D721Med (cell line): ENCODE measurements around the gene PDSS2.

Experiments used
- DNase-seq: peaks from one replicate; pipeline ENCODE4 v3.0.0; 2011; ENCODE audit warnings: low spot score; ENCODE audit not compliant: insufficient read length
- FAIRE-seq: peaks from 2 replicates; lab custom pipeline; 2011; peaks lifted over from hg19 to GRCh38; lab: Jason Lieb, UNC
- CTCF ChIP-seq: IDR thresholded peaks from 2 replicates; pipeline ENCODE4 v1.5.1; 2012; ENCODE audit warnings: mild to moderate bottlenecking, control low read depth; ENCODE audit not compliant: insufficient read depth; ENCODE audit errors: missing control alignments

The PDSS2 gene

GRCh38 chr6:107493158-107494057, 34.0 kb upstream of the PDSS2 start:
- TF ChIP-seq CTCF = no peak
- DNase-seq (no peak), FAIRE-seq (no peak)

- DNase-seq (no peak), FAIRE-seq (no peak)
- no peak for TF ChIP-seq CTCF
Measured at GRCh38 chr6:107491760-107492660, 32.6 kb upstream of the PDSS2 start.

GRCh38 chr6:107491138-107491609, 31.8 kb upstream of the PDSS2 start:
- no peak for DNase-seq
- no peak for FAIRE-seq
- TF ChIP-seq CTCF = no peak

GRCh38 chr6:107490566-107491137, 31.3 kb upstream of the PDSS2 start:
- no peak for DNase-seq
- FAIRE-seq = no peak
- TF ChIP-seq CTCF = no peak

- TF ChIP-seq CTCF = no peak
- DNase-seq = peak; percentile 27
- no peak for FAIRE-seq
Measured at GRCh38 chr6:107489636-107490565, 30.5 kb upstream of the PDSS2 start, which contains the start of gene SOBP. SOBP (plus strand) TSS chr6:107490117; CDS start chr6:107490617, 500 bp downstream.
